T follicular helper cell (primary cell): ENCODE measurements around the gene SORCS2.

ENCODE experiments used
- DNase-seq: peaks from one replicate; pipeline ENCODE4 v3.0.0-alpha.2; 2020; ENCODE audit warnings: low read depth

The SORCS2 gene

GRCh38 chr4:7780751-7781348, 588.5 kb downstream of the SORCS2 start:
- DNase-seq = no peak

GRCh38 chr4:7781366-7781765, 589.0 kb downstream of the SORCS2 start:
- no peak for DNase-seq

DNA sequence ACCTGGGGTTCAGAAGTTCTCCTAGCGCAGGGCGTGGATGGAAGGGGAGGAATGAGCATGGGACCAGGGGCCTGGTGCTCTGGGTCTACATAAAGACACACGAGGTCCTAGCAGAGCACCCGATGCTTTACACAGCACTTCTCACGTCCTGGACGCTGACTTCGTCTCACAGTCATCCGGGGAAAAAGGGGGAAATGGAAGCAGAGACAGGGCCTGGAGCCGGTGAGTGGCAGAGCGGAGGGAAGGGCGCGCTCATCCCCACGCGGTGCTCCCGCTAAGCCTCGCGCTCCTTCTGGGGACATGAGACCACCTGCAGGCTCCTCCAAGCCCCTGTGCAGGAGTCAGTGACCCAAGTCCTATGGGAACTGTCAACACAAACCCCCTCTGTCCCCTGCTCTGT, 589.7 kb downstream of the SORCS2 start:
- DNase-seq = no peak

DNA sequence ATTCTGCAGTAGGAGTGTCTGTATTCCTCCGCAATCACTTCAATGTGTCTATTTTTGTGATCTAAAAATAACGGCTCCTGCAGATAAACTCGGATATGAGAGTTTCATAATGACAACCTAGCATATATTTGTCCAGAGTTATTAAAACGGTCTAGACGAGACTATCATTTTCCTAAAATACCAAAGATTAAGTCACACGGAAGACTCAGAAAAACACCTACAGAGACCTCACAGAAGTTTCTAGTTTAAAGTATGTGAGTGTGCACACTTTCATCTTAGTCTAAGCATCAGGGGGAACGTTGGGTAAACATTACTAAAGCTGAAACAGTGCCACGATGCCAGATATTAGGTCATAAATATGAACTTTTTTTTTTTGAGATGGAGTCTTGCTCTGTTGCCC, 590.4 kb downstream of the SORCS2 start:
- DNase-seq = no peak

GRCh38 chr4:7783541-7783940, 591.2 kb downstream of the SORCS2 start:
- no peak for DNase-seq

- DNase-seq = no peak
Measured at GRCh38 chr4:7784131-7784870, 592.0 kb downstream of the SORCS2 start.

DNA sequence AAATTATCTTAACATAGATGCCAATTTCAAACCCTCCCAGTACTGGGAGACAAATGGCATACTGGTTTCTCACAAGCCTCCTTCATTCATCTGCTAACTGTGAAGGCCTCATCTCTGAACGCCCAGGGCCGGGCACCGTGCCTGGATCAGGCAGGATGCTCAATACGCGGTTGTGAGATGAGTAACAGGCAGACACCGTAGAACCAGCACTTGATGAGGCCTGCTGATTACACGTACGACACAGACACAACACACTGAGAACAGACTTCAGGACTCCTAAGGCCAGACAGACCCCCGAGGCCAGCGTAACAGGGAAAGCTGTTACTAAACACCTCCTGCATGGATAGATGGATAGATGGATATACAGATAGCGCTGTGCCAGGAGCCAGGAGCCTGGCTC, 592.7 kb downstream of the SORCS2 start:
- no peak for DNase-seq

- DNase-seq = no peak
Measured at GRCh38 chr4:7786040-7786439, 593.7 kb downstream of the SORCS2 start.

DNA sequence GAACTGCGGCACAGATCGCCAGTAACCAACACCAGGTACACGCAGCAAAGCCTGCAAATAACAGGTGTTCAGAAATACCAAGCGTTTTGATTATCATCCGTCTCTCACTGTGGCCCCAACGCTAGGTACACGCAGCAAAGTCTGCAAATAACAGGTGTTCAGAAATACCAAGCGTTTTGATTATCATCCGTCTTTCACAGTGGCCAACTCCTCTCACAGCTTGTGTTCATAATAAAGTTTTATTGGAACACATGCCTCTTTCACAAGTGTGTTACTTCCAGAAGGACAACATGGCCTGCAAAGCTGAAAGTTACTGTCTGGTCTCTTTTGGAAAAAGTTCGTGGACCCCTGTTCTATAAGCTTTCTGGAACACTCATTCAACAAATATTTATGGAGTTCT, 594.2 kb downstream of the SORCS2 start:
- DNase-seq = no peak

- DNase-seq = no peak
Measured at GRCh38 chr4:7787067-7787466, 594.7 kb downstream of the SORCS2 start.

DNA sequence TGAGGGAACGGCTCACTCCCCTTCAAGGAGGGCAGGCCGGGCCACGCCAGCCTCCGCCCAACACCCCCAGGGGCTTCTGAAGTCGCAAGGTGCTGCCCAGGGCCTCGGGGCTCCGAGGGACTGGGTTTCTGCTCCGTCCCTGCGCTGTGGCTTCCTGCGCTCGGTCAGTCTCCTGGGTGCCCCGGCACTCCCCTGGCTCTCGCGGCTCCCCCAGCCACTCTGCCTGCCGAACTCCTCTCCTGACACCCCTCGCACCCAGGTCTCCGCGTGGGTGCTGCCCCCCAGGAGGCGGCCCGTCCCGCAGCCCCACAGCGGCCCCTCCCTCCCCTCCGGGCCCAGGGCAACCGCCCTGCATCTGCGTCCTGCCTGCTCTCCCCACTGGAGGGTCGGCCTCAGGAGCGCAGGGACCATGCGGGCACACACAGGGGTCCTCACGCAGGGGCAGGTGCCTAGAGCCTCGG, 595.4 kb downstream of the SORCS2 start:
- no peak for DNase-seq

DNA sequence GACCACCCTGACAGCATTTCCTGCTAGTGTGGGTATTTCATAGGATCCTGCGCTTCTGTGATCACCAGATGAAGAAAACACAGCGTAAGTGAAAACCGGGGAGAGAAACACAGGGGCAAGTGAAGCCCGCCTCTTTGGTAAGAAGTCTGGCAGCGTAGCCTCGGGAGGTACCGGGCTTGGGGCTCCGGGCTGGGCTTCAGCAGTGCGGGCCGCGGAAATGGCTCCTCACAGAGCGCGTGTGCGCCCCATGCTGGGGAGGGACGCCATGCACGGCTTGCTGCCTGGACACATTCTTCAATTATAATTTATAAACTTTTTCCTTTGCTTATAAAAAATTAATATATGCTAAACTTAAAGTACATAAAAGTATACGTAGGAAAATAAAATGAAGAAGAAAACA, 595.9 kb downstream of the SORCS2 start:
- no peak for DNase-seq

DNA sequence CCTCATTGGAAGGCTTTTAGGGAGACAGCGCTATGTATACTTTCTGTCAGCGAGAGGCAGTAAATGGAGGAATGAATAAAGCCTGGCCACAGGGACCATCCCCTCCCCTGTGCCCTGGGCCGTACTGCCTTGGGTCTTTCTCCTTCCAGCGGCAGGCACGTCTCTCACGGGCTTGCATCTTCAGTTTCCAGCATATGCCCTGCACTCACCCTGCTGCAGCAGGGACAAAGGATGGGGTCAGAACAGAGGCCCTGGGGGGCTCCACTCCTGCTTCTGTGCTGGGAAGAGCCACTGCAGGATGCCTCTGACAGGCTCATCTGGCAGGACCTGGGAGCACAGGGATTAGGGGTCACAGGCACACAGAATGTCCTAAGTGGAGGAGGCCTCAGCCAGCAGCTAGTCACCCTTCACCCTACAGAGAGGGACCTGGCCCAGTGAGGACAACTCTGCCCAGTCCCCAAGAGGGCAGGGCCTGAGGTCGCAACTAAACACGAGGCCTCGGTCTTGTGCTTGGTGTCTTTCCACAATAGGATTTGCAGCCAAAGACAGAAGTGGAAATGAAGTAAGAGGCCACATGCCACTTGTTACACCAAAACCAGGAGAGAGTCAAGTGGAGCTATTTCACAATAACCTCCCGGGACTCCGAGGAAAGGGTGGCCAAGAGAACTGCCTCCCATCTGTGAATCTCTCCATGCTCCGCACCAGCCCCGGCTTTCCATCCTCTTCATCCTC, 596.5 kb downstream of the SORCS2 start:
- no peak for DNase-seq

DNA sequence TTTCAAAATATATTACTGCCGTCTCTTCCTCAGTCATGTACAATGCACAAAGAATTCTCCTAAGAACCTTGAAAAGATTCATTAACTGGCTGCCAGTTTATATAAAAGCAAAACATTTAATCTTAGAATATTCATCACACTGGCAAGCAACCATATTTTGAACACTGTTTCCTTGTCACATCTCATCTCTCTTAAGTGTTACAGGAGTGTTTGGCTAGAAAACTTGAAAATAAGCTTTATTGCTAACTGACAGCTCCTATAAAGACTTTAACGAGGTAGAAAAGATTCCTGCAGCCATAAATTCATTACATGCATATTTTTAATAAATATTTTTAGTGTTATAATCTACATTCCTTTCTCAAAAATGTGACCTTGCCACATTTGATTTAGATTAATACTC, 597.7 kb downstream of the SORCS2 start:
- DNase-seq = no peak

DNA sequence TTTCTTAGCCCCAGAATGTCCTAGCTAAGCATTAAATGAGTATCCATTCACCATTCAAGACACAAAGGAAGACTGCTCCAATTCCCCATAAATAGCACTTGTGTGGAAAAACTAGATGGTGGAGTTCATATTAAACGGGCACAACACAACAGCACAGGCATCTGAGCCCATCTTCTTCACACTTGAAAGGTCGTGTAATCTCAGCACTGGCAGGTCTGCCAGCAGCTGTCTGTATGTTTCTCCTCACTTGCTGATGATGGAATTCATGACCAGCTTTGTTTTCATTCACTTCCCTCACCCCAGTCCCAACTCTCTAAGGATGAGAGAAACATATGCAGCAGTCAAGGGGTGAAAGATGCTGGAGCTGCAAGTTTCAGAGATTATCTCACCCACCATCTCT, 598.7 kb downstream of the SORCS2 start:
- DNase-seq = no peak
